Measurements from ENCODE around the gene SPECC1L. TPM values are rescaled to one million over a fixed set of nuclear protein-coding genes. Genes with fewer than 3 reads are reported as not detected.
"Not testable (repeated sequence)": the region's sequence is repeated elsewhere in the genome, so short reads cannot be mapped to it uniquely, and the experiment has no call there.

SPECC1L gene
- total RNA-seq, 1 experiment from 2014 or later = 23.0 TPM

GRCh38 chr22:24240985-24241692, 29.5 kb upstream of the SPECC1L start:
- not testable (repeated sequence) for DNase-seq; H3K4me3 ChIP-seq (ENCODE audit: insufficient read depth, low read depth, low read length); H3K27me3 ChIP-seq (ENCODE audit: control insufficient read depth, insufficient read depth, low read length); H3K36me3 ChIP-seq (replicated peaks; ENCODE audit: control insufficient read depth, insufficient read depth, low read length)

GRCh38 chr22:24243417-24243816, 27.2 kb upstream of the SPECC1L start:
- not testable (repeated sequence) for H3K36me3 ChIP-seq (replicated peaks; ENCODE audit: control insufficient read depth, insufficient read depth, low read length); H3K4me3 ChIP-seq (ENCODE audit: insufficient read depth, low read depth, low read length); H3K27me3 ChIP-seq (ENCODE audit: control insufficient read depth, insufficient read depth, low read length)
- DNase-seq = peak; percentile 19

- no peaks in the 10 kb centered on the region for H3K36me3 ChIP-seq (replicated peaks; ENCODE audit: control insufficient read depth, insufficient read depth, low read length)
- H3K27me3 ChIP-seq (ENCODE audit: control insufficient read depth, insufficient read depth, low read length) = no peaks in the 10 kb centered on the region
- peak; percentile 25 for DNase-seq
- H3K4me3 ChIP-seq (ENCODE audit: insufficient read depth, low read depth, low read length) = no peak overlapping the region
Measured at GRCh38 chr22:24244144-24244787, 26.4 kb upstream of the SPECC1L start.

- H3K4me3 ChIP-seq (ENCODE audit: insufficient read depth, low read depth, low read length); H3K36me3 ChIP-seq (replicated peaks; ENCODE audit: control insufficient read depth, insufficient read depth, low read length); H3K27me3 ChIP-seq (ENCODE audit: control insufficient read depth, insufficient read depth, low read length); DNase-seq: not testable (repeated sequence)
Measured at GRCh38 chr22:24245030-24245431, 25.6 kb upstream of the SPECC1L start, which contains the start of gene GGT5. TSS of gene GGT5 (minus strand) at chr22:24245082. CDS start at chr22:24244725, 357 bp downstream.

GRCh38 chr22:24245584-24246561, 24.8 kb upstream of the SPECC1L start:
- not testable (repeated sequence) for H3K36me3 ChIP-seq (replicated peaks; ENCODE audit: control insufficient read depth, insufficient read depth, low read length); H3K4me3 ChIP-seq (ENCODE audit: insufficient read depth, low read depth, low read length); H3K27me3 ChIP-seq (ENCODE audit: control insufficient read depth, insufficient read depth, low read length)
- DNase-seq = peak; percentile 14

- no peaks in the 10 kb centered on the region for H3K36me3 ChIP-seq (replicated peaks; ENCODE audit: control insufficient read depth, insufficient read depth, low read length)
- DNase-seq = peak; percentile 21
- H3K27me3 ChIP-seq (ENCODE audit: control insufficient read depth, insufficient read depth, low read length) = no peaks in the 10 kb centered on the region
Measured at GRCh38 chr22:24247011-24247507, 23.6 kb upstream of the SPECC1L start.

GRCh38 chr22:24247564-24248344, 22.9 kb upstream of the SPECC1L start:
- no peaks in the 10 kb centered on the region for H3K36me3 ChIP-seq (replicated peaks; ENCODE audit: control insufficient read depth, insufficient read depth, low read length)
- peak; percentile 98 for DNase-seq

More at GRCh38 chr22:24247011-24247507, 23.6 kb upstream of the SPECC1L start:
- H3K4me3 ChIP-seq (ENCODE audit: insufficient read depth, low read depth, low read length) = no peak overlapping the region

GRCh38 chr22:24248611-24249010, 22.0 kb upstream of the SPECC1L start:
- not testable (repeated sequence) for H3K27me3 ChIP-seq (ENCODE audit: control insufficient read depth, insufficient read depth, low read length); H3K36me3 ChIP-seq (replicated peaks; ENCODE audit: control insufficient read depth, insufficient read depth, low read length); H3K4me3 ChIP-seq (ENCODE audit: insufficient read depth, low read depth, low read length); DNase-seq

More at GRCh38 chr22:24247564-24248344, 22.9 kb upstream of the SPECC1L start:
- no peaks in the 10 kb centered on the region for H3K27me3 ChIP-seq (ENCODE audit: control insufficient read depth, insufficient read depth, low read length)
- no peak overlapping the region for H3K4me3 ChIP-seq (ENCODE audit: insufficient read depth, low read depth, low read length)

GRCh38 chr22:24249413-24249812, 21.2 kb upstream of the SPECC1L start:
- not testable (repeated sequence) for H3K36me3 ChIP-seq (replicated peaks; ENCODE audit: control insufficient read depth, insufficient read depth, low read length); H3K27me3 ChIP-seq (ENCODE audit: control insufficient read depth, insufficient read depth, low read length); H3K4me3 ChIP-seq (ENCODE audit: insufficient read depth, low read depth, low read length)
- DNase-seq = peak; percentile 4

GRCh38 chr22:24251286-24251685, 19.3 kb upstream of the SPECC1L start:
- H3K36me3 ChIP-seq (replicated peaks; ENCODE audit: control insufficient read depth, insufficient read depth, low read length); DNase-seq; H3K4me3 ChIP-seq (ENCODE audit: insufficient read depth, low read depth, low read length); H3K27me3 ChIP-seq (ENCODE audit: control insufficient read depth, insufficient read depth, low read length): not testable (repeated sequence)

GRCh38 chr22:24253126-24253525, 17.5 kb upstream of the SPECC1L start:
- H3K4me3 ChIP-seq (ENCODE audit: insufficient read depth, low read depth, low read length); H3K27me3 ChIP-seq (ENCODE audit: control insufficient read depth, insufficient read depth, low read length); H3K36me3 ChIP-seq (replicated peaks; ENCODE audit: control insufficient read depth, insufficient read depth, low read length); DNase-seq: not testable (repeated sequence)

GRCh38 chr22:24256136-24256535, 14.5 kb upstream of the SPECC1L start:
- H3K4me3 ChIP-seq (ENCODE audit: insufficient read depth, low read depth, low read length); H3K27me3 ChIP-seq (ENCODE audit: control insufficient read depth, insufficient read depth, low read length); DNase-seq; H3K36me3 ChIP-seq (replicated peaks; ENCODE audit: control insufficient read depth, insufficient read depth, low read length): not testable (repeated sequence)

GRCh38 chr22:24256736-24257135, 13.9 kb upstream of the SPECC1L start:
- not testable (repeated sequence) for H3K36me3 ChIP-seq (replicated peaks; ENCODE audit: control insufficient read depth, insufficient read depth, low read length); H3K27me3 ChIP-seq (ENCODE audit: control insufficient read depth, insufficient read depth, low read length); H3K4me3 ChIP-seq (ENCODE audit: insufficient read depth, low read depth, low read length); DNase-seq

- not testable (repeated sequence) for H3K4me3 ChIP-seq (ENCODE audit: insufficient read depth, low read depth, low read length); H3K36me3 ChIP-seq (replicated peaks; ENCODE audit: control insufficient read depth, insufficient read depth, low read length); H3K27me3 ChIP-seq (ENCODE audit: control insufficient read depth, insufficient read depth, low read length)
- peak; percentile 62 for DNase-seq
Measured at GRCh38 chr22:24259459-24259858, 11.2 kb upstream of the SPECC1L start.

Measured in H7 (cell line).